ENCODE results near the gene EXD1. TPM values are rescaled to one million over a fixed set of nuclear protein-coding genes. Genes with fewer than 3 reads are reported as not detected.

EXD1 gene
- polyA plus RNA-seq, 2 donors, result not detected

DNA sequence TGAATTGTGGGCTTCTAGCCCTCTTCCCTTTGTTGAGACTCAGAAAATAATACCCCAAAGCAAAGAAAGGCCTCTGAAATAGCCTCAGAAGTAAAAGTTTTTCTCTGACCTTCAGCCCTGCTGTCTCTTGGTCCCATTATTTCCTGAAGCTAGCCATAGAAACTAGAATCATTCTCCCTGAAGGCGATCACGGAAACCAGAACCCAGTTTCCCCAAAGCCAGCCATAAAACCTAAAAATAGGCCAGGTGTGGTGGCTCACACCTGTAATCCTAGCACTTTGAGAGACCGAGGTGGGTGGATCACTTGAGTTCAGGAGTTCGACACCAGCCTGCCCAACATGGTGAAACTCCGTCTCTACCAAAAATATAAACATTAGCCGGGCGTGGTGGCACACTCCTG, 27.2 kb downstream of the EXD1 start:
- 85 to 91% methylated on average over 7 of the region's 7 CpGs for WGBS, 2 donors
- H3K27me3 ChIP-seq (ENCODE audit: control insufficient read depth in 1 of 2, insufficient read depth in 2 of 2, low read length in 2 of 2), result no peaks in the 10 kb centered on the region

DNA sequence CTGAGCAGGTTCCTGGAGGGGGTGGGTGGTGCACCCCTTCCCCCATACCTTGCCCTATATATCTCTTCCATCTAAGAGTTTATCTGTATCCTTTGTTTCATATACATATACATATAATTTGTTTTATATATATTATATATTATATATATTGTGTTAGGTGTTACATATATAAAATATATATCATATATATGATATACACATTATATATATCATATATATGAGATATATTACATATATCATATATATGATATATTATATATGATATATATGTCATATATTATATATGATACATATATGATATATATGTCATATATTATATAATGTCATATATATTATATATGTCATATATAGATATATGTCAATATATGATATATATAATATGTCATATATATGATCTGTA, 31.1 kb downstream of the EXD1 start:
- Histone ChIP-seq H3K36me3 (ENCODE audit: control insufficient read depth in 2 of 2, insufficient read depth in 2 of 2, low read length in 1 of 2) (no peaks in the 10 kb centered on the region), H3K4me3 (ENCODE audit: low read depth in 1 of 2, low read length in 2 of 2) (no peak overlapping the region), H3K27ac (ENCODE audit: low read depth in 2 of 2, low read length in 1 of 2) (no peak overlapping the region), H3K27me3 (ENCODE audit: control insufficient read depth in 1 of 2, insufficient read depth in 2 of 2, low read length in 2 of 2) (no peaks in the 10 kb centered on the region), H3K4me1 (ENCODE audit: control insufficient read depth in 2 of 2, insufficient read depth in 2 of 2, low read length in 1 of 2) (no peaks in the 10 kb centered on the region), H3K9me3 (ENCODE audit: control insufficient read depth in 2 of 2, insufficient read depth in 1 of 2, low read depth in 1 of 2, low read length in 1 of 2) (no peaks in the 10 kb centered on the region)

More for the DNA sequence above, 27.2 kb downstream of the EXD1 start:
- no peaks in the 10 kb centered on the region for H3K4me1 ChIP-seq (ENCODE audit: control insufficient read depth in 2 of 2, insufficient read depth in 2 of 2, low read length in 1 of 2)
- no peaks in the 10 kb centered on the region for H3K36me3 ChIP-seq (ENCODE audit: control insufficient read depth in 2 of 2, insufficient read depth in 2 of 2, low read length in 1 of 2)
- no peak overlapping the region for H3K4me3 ChIP-seq (ENCODE audit: low read depth in 1 of 2, low read length in 2 of 2)
- H3K27ac ChIP-seq (ENCODE audit: low read depth in 2 of 2, low read length in 1 of 2), result no peak overlapping the region
- H3K9me3 ChIP-seq (ENCODE audit: control insufficient read depth in 2 of 2, insufficient read depth in 1 of 2, low read depth in 1 of 2, low read length in 1 of 2), result no peaks in the 10 kb centered on the region

DNA sequence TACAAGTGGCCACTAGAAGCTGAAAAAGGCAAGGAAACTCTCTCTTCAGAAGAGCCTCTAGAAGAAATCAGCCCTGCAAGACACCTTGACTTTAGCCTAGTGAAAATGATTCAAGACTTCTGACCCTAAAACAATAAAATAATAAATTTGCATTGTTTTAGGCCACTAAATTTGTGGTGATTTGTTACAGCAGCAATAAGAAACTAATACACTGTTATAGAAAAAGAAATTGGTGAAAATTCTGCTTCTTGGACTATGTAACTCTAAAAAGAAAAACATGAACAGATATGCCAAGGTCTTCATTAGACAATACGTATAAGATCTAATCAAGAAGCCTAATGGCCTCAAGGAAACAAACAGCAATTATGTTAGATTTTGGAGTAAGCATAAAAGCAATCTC, 36.1 kb downstream of the EXD1 start:
- Histone ChIP-seq H3K4me1 (ENCODE audit: control insufficient read depth in 2 of 2, insufficient read depth in 2 of 2, low read length in 1 of 2) (no peaks in the 10 kb centered on the region), H3K27me3 (ENCODE audit: control insufficient read depth in 1 of 2, insufficient read depth in 2 of 2, low read length in 2 of 2) (no peaks in the 10 kb centered on the region), H3K27ac (ENCODE audit: low read depth in 2 of 2, low read length in 1 of 2) (no peak overlapping the region), H3K4me3 (ENCODE audit: low read depth in 1 of 2, low read length in 2 of 2) (no peak overlapping the region), H3K9me3 (ENCODE audit: control insufficient read depth in 2 of 2, insufficient read depth in 1 of 2, low read depth in 1 of 2, low read length in 1 of 2) (no peaks in the 10 kb centered on the region), H3K36me3 (ENCODE audit: control insufficient read depth in 2 of 2, insufficient read depth in 2 of 2, low read length in 1 of 2) (no peaks in the 10 kb centered on the region)
- 100% methylated on average over 1 of the region's 1 CpG for WGBS, 2 donors

- no peaks in the 10 kb centered on the region for H3K9me3 ChIP-seq (ENCODE audit: control insufficient read depth in 2 of 2, insufficient read depth in 1 of 2, low read depth in 1 of 2, low read length in 1 of 2)
- WGBS, 2 donors, result 66 to 70% methylated on average over 2 of the region's 2 CpGs
These were observed 47.0 kb downstream of the EXD1 start for GRCh38 chr15:41183581-41183980.

GRCh38 chr15:41182266-41182665, 48.3 kb downstream of the EXD1 start:
- peaks cover 0 to 2% of the 10 kb centered on the region in 2 donors for H3K27me3 ChIP-seq (ENCODE audit: control insufficient read depth in 1 of 2, insufficient read depth in 2 of 2, low read length in 2 of 2)
- no peaks in the 10 kb centered on the region for H3K9me3 ChIP-seq (ENCODE audit: control insufficient read depth in 2 of 2, insufficient read depth in 1 of 2, low read depth in 1 of 2, low read length in 1 of 2)
- WGBS, 2 donors, result 55 to 56% methylated on average over 4 of the region's 4 CpGs
- no peak overlapping the region for H3K4me3 ChIP-seq (ENCODE audit: low read depth in 1 of 2, low read length in 2 of 2)
- H3K36me3 ChIP-seq (ENCODE audit: control insufficient read depth in 2 of 2, insufficient read depth in 2 of 2, low read length in 1 of 2), result no peaks in the 10 kb centered on the region
- no peak overlapping the region for H3K27ac ChIP-seq (ENCODE audit: low read depth in 2 of 2, low read length in 1 of 2)
- H3K4me1 ChIP-seq (ENCODE audit: control insufficient read depth in 2 of 2, insufficient read depth in 2 of 2, low read length in 1 of 2), result no peaks in the 10 kb centered on the region

More at GRCh38 chr15:41183581-41183980, 47.0 kb downstream of the EXD1 start:
- no peaks in the 10 kb centered on the region for H3K4me1 ChIP-seq (ENCODE audit: control insufficient read depth in 2 of 2, insufficient read depth in 2 of 2, low read length in 1 of 2)
- H3K27ac ChIP-seq (ENCODE audit: low read depth in 2 of 2, low read length in 1 of 2), result no peak overlapping the region
- H3K27me3 ChIP-seq (ENCODE audit: control insufficient read depth in 1 of 2, insufficient read depth in 2 of 2, low read length in 2 of 2), result peaks cover 0 to 2% of the 10 kb centered on the region in 2 donors
- no peak overlapping the region for H3K4me3 ChIP-seq (ENCODE audit: low read depth in 1 of 2, low read length in 2 of 2)
- no peaks in the 10 kb centered on the region for H3K36me3 ChIP-seq (ENCODE audit: control insufficient read depth in 2 of 2, insufficient read depth in 2 of 2, low read length in 1 of 2)

GRCh38 chr15:41180206-41180789, 50.3 kb downstream of the EXD1 start:
- Histone ChIP-seq H3K36me3 (ENCODE audit: control insufficient read depth in 2 of 2, insufficient read depth in 2 of 2, low read length in 1 of 2) (no peaks in the 10 kb centered on the region), H3K4me1 (ENCODE audit: control insufficient read depth in 2 of 2, insufficient read depth in 2 of 2, low read length in 1 of 2) (no peaks in the 10 kb centered on the region), H3K4me3 (ENCODE audit: low read depth in 1 of 2, low read length in 2 of 2) (no peak overlapping the region), H3K9me3 (ENCODE audit: control insufficient read depth in 2 of 2, insufficient read depth in 1 of 2, low read depth in 1 of 2, low read length in 1 of 2) (no peaks in the 10 kb centered on the region), H3K27me3 (ENCODE audit: control insufficient read depth in 1 of 2, insufficient read depth in 2 of 2, low read length in 2 of 2) (peaks cover 0 to 2% of the 10 kb centered on the region in 2 donors), H3K27ac (ENCODE audit: low read depth in 2 of 2, low read length in 1 of 2) (no peak overlapping the region)
- WGBS, 2 donors, result 68 to 75% methylated on average over 6 of the region's 6 CpGs

GRCh38 chr15:41169781-41170180, 60.8 kb downstream of the EXD1 start:
- Histone ChIP-seq H3K27me3 (ENCODE audit: control insufficient read depth in 1 of 2, insufficient read depth in 2 of 2, low read length in 2 of 2) (no peaks in the 10 kb centered on the region), H3K27ac (ENCODE audit: low read depth in 2 of 2, low read length in 1 of 2) (no peak overlapping the region), H3K36me3 (ENCODE audit: control insufficient read depth in 2 of 2, insufficient read depth in 2 of 2, low read length in 1 of 2) (no peaks in the 10 kb centered on the region), H3K4me1 (ENCODE audit: control insufficient read depth in 2 of 2, insufficient read depth in 2 of 2, low read length in 1 of 2) (no peaks in the 10 kb centered on the region), H3K4me3 (ENCODE audit: low read depth in 1 of 2, low read length in 2 of 2) (no peak overlapping the region), H3K9me3 (ENCODE audit: control insufficient read depth in 2 of 2, insufficient read depth in 1 of 2, low read depth in 1 of 2, low read length in 1 of 2) (no peaks in the 10 kb centered on the region)
- 84 to 90% methylated on average over 4 of the region's 4 CpGs for WGBS, 2 donors

DNA sequence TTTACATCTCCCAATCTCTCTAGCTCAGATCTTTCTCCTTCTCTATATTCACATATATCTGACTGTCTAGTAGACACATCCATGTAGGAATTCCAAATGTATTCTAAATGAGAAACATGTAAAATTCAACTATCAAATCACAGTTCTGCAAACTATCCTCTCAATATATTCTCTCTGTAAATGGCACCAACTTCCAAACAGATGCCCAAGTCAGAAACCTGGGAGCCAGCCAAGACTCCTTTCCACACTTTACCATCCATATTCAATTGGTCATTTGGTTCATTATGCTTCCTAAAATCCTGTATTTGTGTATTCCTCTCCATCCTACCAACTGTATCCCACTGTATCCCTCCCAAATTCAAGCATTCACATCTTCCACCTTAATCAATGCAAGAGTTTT, 61.5 kb downstream of the EXD1 start:
- Histone ChIP-seq H3K4me3 (ENCODE audit: low read depth in 1 of 2, low read length in 2 of 2) (no peak overlapping the region), H3K36me3 (ENCODE audit: control insufficient read depth in 2 of 2, insufficient read depth in 2 of 2, low read length in 1 of 2) (no peaks in the 10 kb centered on the region), H3K27ac (ENCODE audit: low read depth in 2 of 2, low read length in 1 of 2) (no peak overlapping the region), H3K27me3 (ENCODE audit: control insufficient read depth in 1 of 2, insufficient read depth in 2 of 2, low read length in 2 of 2) (no peaks in the 10 kb centered on the region), H3K9me3 (ENCODE audit: control insufficient read depth in 2 of 2, insufficient read depth in 1 of 2, low read depth in 1 of 2, low read length in 1 of 2) (no peaks in the 10 kb centered on the region), H3K4me1 (ENCODE audit: control insufficient read depth in 2 of 2, insufficient read depth in 2 of 2, low read length in 1 of 2) (no peaks in the 10 kb centered on the region)

DNA sequence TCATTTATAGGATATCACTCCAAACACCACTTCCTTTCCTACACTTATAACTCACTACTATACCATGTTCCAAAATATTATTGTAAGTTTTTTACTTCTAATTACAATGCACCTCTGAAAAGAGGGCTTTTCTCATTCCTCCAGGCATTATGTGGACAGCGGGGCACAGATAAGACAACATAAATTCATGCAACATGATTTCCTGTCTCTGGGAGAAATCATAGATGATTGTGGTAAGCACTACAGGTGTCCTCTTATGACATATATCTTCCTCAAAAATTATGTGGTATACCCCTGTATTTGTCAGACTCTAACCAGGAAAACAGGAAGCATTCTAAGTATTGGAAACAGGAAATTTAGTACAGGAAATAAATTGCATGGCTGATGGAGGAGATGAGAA, 68.8 kb downstream of the EXD1 start:
- WGBS, 2 donors, result 67 to 70% methylated on average over 1 of the region's 1 CpG
- H3K36me3 ChIP-seq (ENCODE audit: control insufficient read depth in 2 of 2, insufficient read depth in 2 of 2, low read length in 1 of 2), result no peaks in the 10 kb centered on the region
- H3K4me1 ChIP-seq (ENCODE audit: control insufficient read depth in 2 of 2, insufficient read depth in 2 of 2, low read length in 1 of 2), result no peaks in the 10 kb centered on the region
- no peak overlapping the region for H3K27ac ChIP-seq (ENCODE audit: low read depth in 2 of 2, low read length in 1 of 2)
- no peaks in the 10 kb centered on the region for H3K27me3 ChIP-seq (ENCODE audit: control insufficient read depth in 1 of 2, insufficient read depth in 2 of 2, low read length in 2 of 2)
- H3K4me3 ChIP-seq (ENCODE audit: low read depth in 1 of 2, low read length in 2 of 2), result no peak overlapping the region
- H3K9me3 ChIP-seq (ENCODE audit: control insufficient read depth in 2 of 2, insufficient read depth in 1 of 2, low read depth in 1 of 2, low read length in 1 of 2), result no peaks in the 10 kb centered on the region

DNA sequence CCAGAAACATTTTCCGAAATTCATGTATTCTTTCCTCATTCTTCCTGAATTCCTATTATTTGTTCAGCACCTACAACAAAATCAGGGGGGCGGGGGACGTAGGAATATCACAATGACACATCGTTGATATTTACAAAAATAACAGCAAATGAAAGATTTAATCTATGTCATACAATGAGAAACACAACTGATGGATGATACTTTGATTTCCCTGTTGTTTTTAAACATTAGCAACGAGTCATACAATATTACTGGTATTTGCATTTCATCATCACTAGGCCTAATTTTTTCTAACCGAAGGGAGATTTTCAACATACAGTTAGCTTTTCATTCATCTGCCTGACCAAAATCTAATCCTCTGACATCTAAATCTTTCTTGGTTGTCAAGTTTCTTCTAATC, 69.2 kb downstream of the EXD1 start:
- Histone ChIP-seq H3K27me3 (ENCODE audit: control insufficient read depth in 1 of 2, insufficient read depth in 2 of 2, low read length in 2 of 2) (no peaks in the 10 kb centered on the region), H3K27ac (ENCODE audit: low read depth in 2 of 2, low read length in 1 of 2) (no peak overlapping the region), H3K36me3 (ENCODE audit: control insufficient read depth in 2 of 2, insufficient read depth in 2 of 2, low read length in 1 of 2) (no peaks in the 10 kb centered on the region), H3K9me3 (ENCODE audit: control insufficient read depth in 2 of 2, insufficient read depth in 1 of 2, low read depth in 1 of 2, low read length in 1 of 2) (no peaks in the 10 kb centered on the region), H3K4me1 (ENCODE audit: control insufficient read depth in 2 of 2, insufficient read depth in 2 of 2, low read length in 1 of 2) (no peaks in the 10 kb centered on the region), H3K4me3 (ENCODE audit: low read depth in 1 of 2, low read length in 2 of 2) (no peak overlapping the region)
- 49 to 61% methylated on average over 6 of the region's 6 CpGs for WGBS, 2 donors
